HCT116 (cell line): ENCODE measurements around the gene SMYD3. TPM values are rescaled to one million over a fixed set of nuclear protein-coding genes. Genes with fewer than 3 reads are reported as not detected.

ENCODE experiments used
- ATAC-seq: fragments of 200-7000 bp; cut with Tn5 transposase; 2 replicates; pipeline ENCODE4 v1.9.1; 2020; ENCODE audit warnings: mild to moderate bottlenecking, moderate library complexity
- BruUV-seq: library from RNA; stranded (reverse); fragments of 400-500 nt; replicated peaks from 2 replicates; lab custom pipeline; 2021; lab: Mats Ljungman, UMichigan
- CTCF ChIA-PET: fragments of 300-600 bp; sonication (Branson Sonifier 250); formaldehyde crosslinking; loops from one replicate; lab custom pipeline; 2021; ENCODE audit warnings: antibody characterized with exemption; lab: Charles Lee
- POLR2A ChIA-PET: fragments of 300-600, 350-600 bp; sonication (Branson Sonifier 250); formaldehyde crosslinking; loops from one replicate; lab custom pipeline; 2021; ENCODE audit warnings: antibody characterized with exemption; lab: Charles Lee
- RAD21 ChIA-PET, 2 experiments: fragments of 300-600 bp; sonication (Branson Sonifier 250); formaldehyde crosslinking; loops; one replicate each; lab custom pipeline; 2023; ENCODE audit warnings: low total read pairs in 2 of 2; ENCODE audit not compliant: uncharacterized antibody in 2 of 2, unreplicated experiment in 2 of 2, low non-redundant PET in 1 of 2; lab: Charles Lee
- DNase-seq: peaks from one replicate; pipeline ENCODE4 v3.0.0-alpha.2; 2010; ENCODE audit warnings: low read depth, low spot score
- H2AFZ ChIP-seq: fragments of 200-600 bp; shearing (Covaris generic), sonication (generic); 2 replicates; pipeline ENCODE4 v1.6.1; 2017; ENCODE audit warnings: low read depth, mixed run types, mixed read lengths, antibody characterized with exemption, low read length; ENCODE audit not compliant: poor library complexity, severe bottlenecking
- H3K27ac ChIP-seq: 2 replicates; pipeline ENCODE4 v1.5.1; 2012; ENCODE audit warnings: low read depth, low read length
- H3K27me3 ChIP-seq: fragments of 200-600 bp; sonication (generic); 2 replicates; pipeline ENCODE4 v1.6.1; 2016; ENCODE audit warnings: mixed run types, low read length, mixed read lengths; ENCODE audit not compliant: insufficient read depth
- H3K36me3 ChIP-seq, 2 experiments: fragments of 200-500 bp in 1 of 2; fragments of 200-600 bp in 1 of 2; sonication (Bioruptor generic) in 1 of 2; sonication (generic) in 1 of 2; 2 replicates each; pipeline versions ENCODE4 v1.5.1 to v1.6.1; 2014 to 2016; ENCODE audit warnings: low read length in 2 of 2, inconsistent platforms in 1 of 2, mixed read lengths in 1 of 2, mixed run types in 1 of 2; ENCODE audit not compliant: insufficient read depth in 2 of 2, control insufficient read depth in 1 of 2
- H3K4me1 ChIP-seq, 2 experiments: fragments of 200-600 bp in 1 of 2; sonication (generic) in 1 of 2; 2 replicates each; pipeline versions ENCODE4 v1.5.1 to v1.6.1; 2012 to 2017; ENCODE audit warnings: low read length in 2 of 2, inconsistent platforms in 1 of 2, mild to moderate bottlenecking in 1 of 2, mixed read lengths in 1 of 2, mixed run types in 1 of 2, moderate library complexity in 1 of 2; ENCODE audit not compliant: insufficient read depth in 2 of 2, control insufficient read depth in 1 of 2
- H3K4me2 ChIP-seq: fragments of 200-600 bp; sonication (generic); 2 replicates; pipeline ENCODE4 v1.6.1; 2017; ENCODE audit warnings: mixed run types, low read length, mixed read lengths
- H3K4me3 ChIP-seq, 2 experiments: fragments of 200-600 bp in 1 of 2; sonication (generic) in 1 of 2; replicated peaks in 1 of 2; 2 replicates each; pipeline ENCODE4 v1.5.1; 2011 to 2016; ENCODE audit warnings: low read length in 2 of 2, control low read depth in 1 of 2, low read depth in 1 of 2, mild to moderate bottlenecking in 1 of 2, mixed read lengths in 1 of 2, mixed run types in 1 of 2
- H3K79me2 ChIP-seq: fragments of 200-600 bp; sonication (generic); 2 replicates; pipeline ENCODE4 v1.6.1; 2017; ENCODE audit warnings: mild to moderate bottlenecking, mixed run types, low read length, moderate library complexity, mixed read lengths; ENCODE audit not compliant: insufficient read depth
- H3K9ac ChIP-seq: fragments of 200-600 bp; sonication (generic); 2 replicates; pipeline ENCODE4 v1.6.1; 2016; ENCODE audit warnings: low read length, mixed read lengths
- H3K9me2 ChIP-seq: fragments of 200-600 bp; sonication (generic), shearing (Covaris generic); 2 replicates; pipeline ENCODE4 v1.6.1; 2017; ENCODE audit warnings: mixed run types, mild to moderate bottlenecking, moderate library complexity; ENCODE audit not compliant: insufficient read depth
- H3K9me3 ChIP-seq, 2 experiments: fragments of 200-500 bp in 1 of 2; fragments of 200-600 bp in 1 of 2; sonication (Bioruptor generic) in 1 of 2; sonication (generic) in 1 of 2; 2 replicates each; pipeline ENCODE4 v1.6.1; 2014 to 2017; ENCODE audit warnings: low read length in 2 of 2, mixed read lengths in 2 of 2, inconsistent platforms in 1 of 2, low read depth in 1 of 2, mild to moderate bottlenecking in 1 of 2, mixed run types in 1 of 2, moderate library complexity in 1 of 2; ENCODE audit not compliant: control insufficient read depth in 1 of 2, insufficient read depth in 1 of 2
- H4K20me1 ChIP-seq: fragments of 200-600 bp; sonication (generic), shearing (Covaris generic); 2 replicates; pipeline ENCODE4 v1.6.1; 2017; ENCODE audit warnings: mixed run types, mild to moderate bottlenecking, moderate library complexity; ENCODE audit not compliant: insufficient read depth
- CBX3 ChIP-seq: IDR thresholded peaks from 2 replicates; pipeline ENCODE4 v1.6.1; 2012; ENCODE audit warnings: low read depth
- CEBPB ChIP-seq: IDR thresholded peaks from 2 replicates; pipeline ENCODE4 v1.6.1; 2012; ENCODE audit warnings: low read depth
- EGR1 ChIP-seq: IDR thresholded peaks from 2 replicates; pipeline ENCODE4 v1.6.1; 2012; ENCODE audit warnings: low read depth
- EZH2 ChIP-seq: fragments of 200-600 bp; sonication (generic); IDR thresholded peaks from 2 replicates; pipeline ENCODE4 v1.6.1; 2017; ENCODE audit warnings: antibody characterized with exemption, mixed run types
- JUND ChIP-seq: IDR thresholded peaks from 2 replicates; pipeline ENCODE4 v1.6.1; 2012
- POLR2A ChIP-seq: IDR thresholded peaks from 2 replicates; pipeline ENCODE4 v1.7.0; 2011; ENCODE audit warnings: borderline replicate concordance; ENCODE audit not compliant: insufficient read depth, insufficient read length; ENCODE audit errors: extremely low read depth
- POLR2AphosphoS5 ChIP-seq: IDR thresholded peaks from 2 replicates; pipeline ENCODE4 v1.6.1; 2011; ENCODE audit warnings: mild to moderate bottlenecking, low read depth, low read length, moderate library complexity
- RAD21 ChIP-seq: IDR thresholded peaks from 2 replicates; pipeline ENCODE4 v1.6.1; 2012; ENCODE audit warnings: low read depth, mild to moderate bottlenecking
- SRF ChIP-seq: IDR thresholded peaks from 2 replicates; pipeline ENCODE4 v1.6.1; 2012; ENCODE audit warnings: low read depth
- ZBTB33 ChIP-seq: IDR thresholded peaks from 2 replicates; pipeline ENCODE4 v1.6.1; 2011; ENCODE audit warnings: mild to moderate bottlenecking, low read length, moderate library complexity; ENCODE audit not compliant: insufficient replicate concordance; ENCODE audit errors: extremely low read depth
- ZNF274 ChIP-seq: fragments of 200-500 bp; sonication (Bioruptor generic); IDR thresholded peaks from 2 replicates; pipeline ENCODE4 v1.6.1; 2014; ENCODE audit warnings: mild to moderate bottlenecking, low read depth, low read length, inconsistent platforms
- intact Hi-C: fragments of 100-400 bp; cut with micrococcal nuclease; formaldehyde crosslinking; loops from 2 replicates; pipeline ENCODE4 v1.10.0; 2022
- total RNA-seq: library from RNA; stranded (reverse); gene quantifications from one replicate; pipeline ENCODE4 v1.2.1, GENCODE V29; 2021; ENCODE audit not compliant: unreplicated experiment

The SMYD3 gene
- total RNA-seq, 1 experiment from 2014 or later, result 33.6 TPM

GRCh38 chr1:245887829-245888228 is 619.2 kb downstream of the SMYD3 start:
- no peaks in the 10 kb centered on the region for H3K4me1 ChIP-seq
- H3K4me3 ChIP-seq, result no peak overlapping the region
- intact Hi-C loops, result loop anchor here (2.0 to 10.0 kb wide), 3 partner anchors 114 to 563 kb away; no protein-coding TSS in a partner anchor
- no peaks in the 10 kb centered on the region for H3K27me3 ChIP-seq
- no peak overlapping the region for H3K9ac ChIP-seq
- H3K79me2 ChIP-seq, result no peaks in the 10 kb centered on the region
- no peak overlapping the region for H3K27ac ChIP-seq
- ATAC-seq, result no peak
- no peak for DNase-seq
- no peaks in the 10 kb centered on the region for H3K36me3 ChIP-seq
- no peaks in the 10 kb centered on the region for H3K9me2 ChIP-seq
- no peaks in the 10 kb centered on the region for H4K20me1 ChIP-seq
- ChIA-PET POLR2A (no interaction called here), CTCF (interaction anchor here (1.0 to 1.1 kb wide), 2 partner anchors 731 to 735 kb away, joined by 4 to 5 read pairs; no protein-coding TSS in a partner anchor), RAD21 (no interaction called here)
- BruUV-seq, result no TSS peak
- H2AFZ ChIP-seq, result no peak overlapping the region
- no peaks in the 10 kb centered on the region for H3K9me3 ChIP-seq
- no peak overlapping the region for H3K4me2 ChIP-seq
- TF ChIP-seq POLR2A (no peak), RAD21 (no peak), ZBTB33 (no peak), JUND (no peak), ZNF274 (no peak), EZH2 (no peak), EGR1 (no peak), CEBPB (no peak), SRF (no peak), CBX3 (no peak), POLR2AphosphoS5 (no peak)
